Measurements from ENCODE around the gene CPED1.
A peak's percentile ranks its signal among the peaks of the same experiment; 100 is the strongest.

CPED1 gene

DNA sequence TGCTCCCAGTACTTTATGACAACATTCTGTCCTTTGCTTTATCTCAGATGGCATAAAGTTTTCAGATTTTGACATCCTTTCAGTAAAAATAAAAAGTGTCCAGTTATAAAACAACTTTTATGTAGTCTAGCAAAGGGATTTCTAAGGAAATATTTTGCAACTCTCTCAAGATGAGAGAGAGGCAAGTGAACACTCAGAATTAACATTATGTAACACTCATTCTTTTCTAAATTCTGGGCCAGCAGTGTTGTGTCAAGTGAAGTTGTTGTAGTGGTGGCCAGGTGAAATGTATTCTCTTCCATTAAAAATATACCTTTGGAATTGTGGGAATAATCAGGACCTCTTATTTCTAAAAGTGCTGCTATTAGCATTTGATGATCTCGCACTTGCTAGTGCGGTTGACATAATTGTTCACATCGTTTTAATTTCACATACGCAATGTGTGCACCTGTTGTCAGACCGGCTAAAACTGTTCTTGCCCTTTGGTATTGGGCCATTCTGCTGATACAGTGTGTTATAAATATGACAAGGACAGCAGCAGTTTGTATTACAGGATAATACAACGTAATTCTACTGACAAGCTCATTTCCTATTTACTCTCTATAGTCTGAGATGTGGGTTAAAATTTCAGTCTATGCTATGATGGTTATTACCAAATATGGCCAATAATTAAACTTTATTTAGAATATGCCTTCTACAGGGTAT is 23.8 kb downstream of the CPED1 start:
- Histone ChIP-seq H3K36me3 (ENCODE audit: control insufficient read depth in 2 of 2, insufficient read depth in 1 of 2, low read length in 2 of 2) (no peaks in the 10 kb centered on the region), H3K9me3 (ENCODE audit: control insufficient read depth, insufficient read depth, low read depth, low read length) (no peaks in the 10 kb centered on the region), H3K4me1 (ENCODE audit: control insufficient read depth, insufficient read depth, low read length) (peaks cover 8% of the 10 kb centered on the region), H3K4me3 (ENCODE audit: low read depth, low read length) (no peak overlapping the region), H3K27ac (ENCODE audit: extremely low read depth, low read depth, low read length) (no peak overlapping the region)
- ChIA-PET CTCF (interaction anchor here (1.0 kb wide), 1 partner anchor 26 kb away, joined by 4 read pairs; no protein-coding TSS in a partner anchor), POLR2A (no interaction called here)
- TF ChIP-seq HOXD13 (CRISPR knock-in tag; IDR thresholded peaks at IDR 0.05; ENCODE audit: borderline replicate concordance) = no peak
- TF ChIP-seq SCRT2 (tag by site-specific recombination; IDR thresholded peaks at IDR 0.05) = peak; percentile 41; the same call in 1 of the 2 replicates

DNA sequence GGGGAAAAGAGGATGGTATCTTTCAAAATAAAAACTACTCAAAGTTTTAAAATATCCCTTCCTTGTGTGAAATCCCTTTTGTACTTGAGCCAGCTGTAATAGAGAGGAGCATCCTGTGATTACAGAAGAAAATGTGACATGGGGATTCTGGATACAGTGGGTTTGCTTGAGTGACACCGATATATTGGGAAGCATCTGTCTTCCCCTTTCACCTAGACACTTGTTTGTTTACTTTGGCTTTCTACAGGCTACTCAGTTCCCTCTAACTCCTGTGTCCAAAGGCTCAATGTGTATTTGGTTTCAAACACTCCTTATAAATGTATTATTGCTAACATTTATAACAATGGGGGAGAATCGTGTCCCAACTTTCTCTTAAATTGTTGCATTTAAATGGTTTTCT is 24.4 kb downstream of the CPED1 start:
- TF ChIP-seq OSR2 (tag by site-specific recombination; IDR thresholded peaks at IDR 0.05) (0 out of 2 replicates have a peak, but pooled peaks have one; percentile 31), ZNF561 (tag by site-specific recombination; IDR thresholded peaks at IDR 0.05; ENCODE audit: borderline replicate concordance) (no peak), KLF16 (tag by site-specific recombination; IDR thresholded peaks at IDR 0.05) (no peak), MZF1 (tag by site-specific recombination; IDR thresholded peaks at IDR 0.05; ENCODE audit: borderline replicate concordance) (peak; percentile 77; the same call in 1 of the 2 replicates), PRDM6 (tag by site-specific recombination; IDR thresholded peaks at IDR 0.05) (0 out of 2 replicates have a peak, but pooled peaks have one; percentile 31), ZNF626 (tag by site-specific recombination; IDR thresholded peaks at IDR 0.05) (no peak), ZNF837 (tag by site-specific recombination; IDR thresholded peaks at IDR 0.05) (no peak), ZNF843 (tag by site-specific recombination; IDR thresholded peaks at IDR 0.05) (peak; percentile 68), ZNF114 (tag by site-specific recombination; IDR thresholded peaks at IDR 0.05) (no peak), WT1 (tag by site-specific recombination; IDR thresholded peaks at IDR 0.05) (peak; percentile 71), ZNF280D (tag by site-specific recombination; IDR thresholded peaks at IDR 0.05) (no peak), SP3 (tag by site-specific recombination; IDR thresholded peaks at IDR 0.05) (no peak), SP2 (tag by site-specific recombination; IDR thresholded peaks at IDR 0.05) (no peak), ZNF146 (tag by site-specific recombination; IDR thresholded peaks at IDR 0.05) (no peak), ZNF223 (tag by site-specific recombination; IDR thresholded peaks at IDR 0.05) (no peak), ZNF335 (tag by site-specific recombination; conservative IDR thresholded peaks at IDR 0.05) (no peak)
- Histone ChIP-seq H3K27ac (ENCODE audit: extremely low read depth, low read depth, low read length) (no peak overlapping the region), H3K36me3 (ENCODE audit: control insufficient read depth in 2 of 2, insufficient read depth in 1 of 2, low read length in 2 of 2) (no peaks in the 10 kb centered on the region), H3K9me3 (ENCODE audit: control insufficient read depth, insufficient read depth, low read depth, low read length) (no peaks in the 10 kb centered on the region), H3K4me3 (ENCODE audit: low read depth, low read length) (no peak overlapping the region), H3K4me1 (ENCODE audit: control insufficient read depth, insufficient read depth, low read length) (peaks cover 8% of the 10 kb centered on the region)
- CTCF ChIA-PET = interaction anchor here (1.3 kb wide), 1 partner anchor 15 kb away, joined by 3 read pairs; no protein-coding TSS in a partner anchor
- POLR2A ChIA-PET = no interaction called here

DNA sequence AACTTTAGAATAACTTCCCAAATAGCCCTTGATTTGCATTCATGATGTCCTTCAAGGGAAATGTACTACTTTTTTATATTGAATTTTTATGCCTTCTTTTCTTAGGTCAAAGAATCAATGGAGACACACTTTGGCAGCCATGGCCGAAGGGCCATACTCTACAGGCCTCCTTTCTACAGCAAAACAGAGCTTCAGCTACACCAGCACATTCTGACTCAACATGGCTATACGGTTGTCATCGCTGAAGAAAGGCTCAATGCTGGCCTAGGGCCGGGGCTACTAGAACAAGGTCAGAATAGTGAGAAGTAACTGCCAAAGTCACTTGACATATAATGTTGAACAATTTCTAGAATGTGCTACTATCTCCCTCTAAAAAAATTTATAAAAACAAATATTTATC is 27.0 kb downstream of the CPED1 start:
- Histone ChIP-seq H3K4me3 (ENCODE audit: low read depth, low read length) (no peak overlapping the region), H3K27ac (ENCODE audit: extremely low read depth, low read depth, low read length) (no peak overlapping the region), H3K4me1 (ENCODE audit: control insufficient read depth, insufficient read depth, low read length) (peaks cover 9% of the 10 kb centered on the region), H3K9me3 (ENCODE audit: control insufficient read depth, insufficient read depth, low read depth, low read length) (no peaks in the 10 kb centered on the region), H3K36me3 (ENCODE audit: control insufficient read depth in 2 of 2, insufficient read depth in 1 of 2, low read length in 2 of 2) (no peaks in the 10 kb centered on the region)
- ChIA-PET POLR2A (no interaction called here), CTCF (no interaction called here)
- TF ChIP-seq, protein P1, sequence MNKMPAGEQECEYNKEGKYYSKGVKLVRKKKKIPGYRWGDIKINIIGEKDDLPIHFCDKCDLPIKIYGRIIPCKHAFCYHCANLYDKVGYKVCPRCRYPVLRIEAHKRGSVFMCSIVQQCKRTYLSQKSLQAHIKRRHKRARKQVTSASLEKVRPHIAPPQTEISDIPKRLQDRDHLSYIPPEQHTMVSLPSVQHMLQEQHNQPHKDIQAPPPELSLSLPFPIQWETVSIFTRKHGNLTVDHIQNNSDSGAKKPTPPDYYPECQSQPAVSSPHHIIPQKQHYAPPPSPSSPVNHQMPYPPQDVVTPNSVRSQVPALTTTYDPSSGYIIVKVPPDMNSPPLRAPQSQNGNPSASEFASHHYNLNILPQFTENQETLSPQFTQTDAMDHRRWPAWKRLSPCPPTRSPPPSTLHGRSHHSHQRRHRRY (tag by site-specific recombination; IDR thresholded peaks at IDR 0.05) = no peak
- TF ChIP-seq ZNF175 (tag by site-specific recombination; IDR thresholded peaks at IDR 0.05) (no peak), ZBTB20 (tag by site-specific recombination; IDR thresholded peaks at IDR 0.05) (no peak), ZNF660 (tag by site-specific recombination; IDR thresholded peaks at IDR 0.05) (no peak), GFI1B (tag by site-specific recombination; IDR thresholded peaks at IDR 0.05) (no peak)
